ENCODE measurements around the gene ZNF415.

ZNF415 gene

GRCh38 chr19:53132141-53132991 is at the start of gene ZNF415:
Gene ZNF415 (minus strand): TSS chr19:53132910. CDS start chr19:53122676, 10,234 bp downstream.
- TF ChIP-seq CTCF (IDR thresholded peaks at IDR 0.05; ENCODE audit: low read depth, low read length), result no peak
- no peak for TF ChIP-seq EZH2phosphoT487 (IDR thresholded peaks at IDR 0.05; ENCODE audit: low read depth)
- Histone ChIP-seq H3K36me3 (replicated peaks; ENCODE audit: low read depth, low read length) (no peaks in the 10 kb centered on the region), H4K20me1 (ENCODE audit: insufficient read depth, low read length) (no peaks in the 10 kb centered on the region), H3K4me1 (ENCODE audit: low read length) (no peaks in the 10 kb centered on the region), H3K9me3 (ENCODE audit: insufficient read depth, low read length) (no peaks in the 10 kb centered on the region), H3K4me2 (ENCODE audit: low read length) (no peak within 1 kb of the TSS), H3K4me3 (ENCODE audit: low read length) (no peak within 1 kb of the TSS), H3K27me3 (ENCODE audit: low read depth, low read length) (no peaks in the 10 kb centered on the region), H2AFZ (ENCODE audit: low read depth, low read length) (no peak within 1 kb of the TSS), H3K27ac (ENCODE audit: low read length) (no peak within 1 kb of the TSS), H3K79me2 (ENCODE audit: low read length) (no peaks in the 10 kb centered on the region), H3K9ac (ENCODE audit: low read length) (no peak within 1 kb of the TSS)

GRCh38 chr19:53182202-53182601 is 49.5 kb upstream of the ZNF415 start:
- H4K20me1 ChIP-seq (ENCODE audit: insufficient read depth, low read length), result no peaks in the 10 kb centered on the region
- no peak overlapping the region for H3K4me3 ChIP-seq (ENCODE audit: low read length)
- H2AFZ ChIP-seq (ENCODE audit: low read depth, low read length), result no peak overlapping the region
- no peak overlapping the region for H3K4me2 ChIP-seq (ENCODE audit: low read length)
- no peaks in the 10 kb centered on the region for H3K27me3 ChIP-seq (ENCODE audit: low read depth, low read length)
- H3K9me3 ChIP-seq (ENCODE audit: insufficient read depth, low read length), result peaks cover 5% of the 10 kb centered on the region
- H3K36me3 ChIP-seq (replicated peaks; ENCODE audit: low read depth, low read length), result peaks cover 4% of the 10 kb centered on the region
- no peaks in the 10 kb centered on the region for H3K4me1 ChIP-seq (ENCODE audit: low read length)
- TF ChIP-seq CTCF (IDR thresholded peaks at IDR 0.05; ENCODE audit: low read depth, low read length) (no peak), EZH2phosphoT487 (IDR thresholded peaks at IDR 0.05; ENCODE audit: low read depth) (no peak)
- H3K27ac ChIP-seq (ENCODE audit: low read length), result no peak overlapping the region
- H3K79me2 ChIP-seq (ENCODE audit: low read length), result no peaks in the 10 kb centered on the region
- no peak overlapping the region for H3K9ac ChIP-seq (ENCODE audit: low read length)

- H3K4me3 ChIP-seq (ENCODE audit: low read length), result no peak overlapping the region
- no peaks in the 10 kb centered on the region for H3K27me3 ChIP-seq (ENCODE audit: low read depth, low read length)
- no peak overlapping the region for H2AFZ ChIP-seq (ENCODE audit: low read depth, low read length)
- no peak overlapping the region for H3K4me2 ChIP-seq (ENCODE audit: low read length)
- TF ChIP-seq EZH2phosphoT487 (IDR thresholded peaks at IDR 0.05; ENCODE audit: low read depth) (no peak), CTCF (IDR thresholded peaks at IDR 0.05; ENCODE audit: low read depth, low read length) (no peak)
- no peaks in the 10 kb centered on the region for H3K4me1 ChIP-seq (ENCODE audit: low read length)
- H4K20me1 ChIP-seq (ENCODE audit: insufficient read depth, low read length), result no peaks in the 10 kb centered on the region
- peaks cover 17% of the 10 kb centered on the region for H3K9me3 ChIP-seq (ENCODE audit: insufficient read depth, low read length)
- peaks cover 4% of the 10 kb centered on the region for H3K36me3 ChIP-seq (replicated peaks; ENCODE audit: low read depth, low read length)
- no peak overlapping the region for H3K9ac ChIP-seq (ENCODE audit: low read length)
- H3K27ac ChIP-seq (ENCODE audit: low read length), result no peak overlapping the region
- no peaks in the 10 kb centered on the region for H3K79me2 ChIP-seq (ENCODE audit: low read length)
These were observed 45.3 kb upstream of the ZNF415 start for GRCh38 chr19:53177986-53178385.

- no peak overlapping the region for H3K9ac ChIP-seq (ENCODE audit: low read length)
- no peaks in the 10 kb centered on the region for H3K4me1 ChIP-seq (ENCODE audit: low read length)
- H3K4me2 ChIP-seq (ENCODE audit: low read length), result no peak overlapping the region
- no peaks in the 10 kb centered on the region for H3K36me3 ChIP-seq (replicated peaks; ENCODE audit: low read depth, low read length)
- no peak overlapping the region for H3K27ac ChIP-seq (ENCODE audit: low read length)
- H4K20me1 ChIP-seq (ENCODE audit: insufficient read depth, low read length), result no peaks in the 10 kb centered on the region
- no peak overlapping the region for H2AFZ ChIP-seq (ENCODE audit: low read depth, low read length)
- peaks cover 17% of the 10 kb centered on the region for H3K9me3 ChIP-seq (ENCODE audit: insufficient read depth, low read length)
- H3K79me2 ChIP-seq (ENCODE audit: low read length), result no peaks in the 10 kb centered on the region
- H3K27me3 ChIP-seq (ENCODE audit: low read depth, low read length), result no peaks in the 10 kb centered on the region
- H3K4me3 ChIP-seq (ENCODE audit: low read length), result no peak overlapping the region
- TF ChIP-seq CTCF (IDR thresholded peaks at IDR 0.05; ENCODE audit: low read depth, low read length) (no peak), EZH2phosphoT487 (IDR thresholded peaks at IDR 0.05; ENCODE audit: low read depth) (no peak)
These were observed 40.2 kb upstream of the ZNF415 start for GRCh38 chr19:53172889-53173288.
